NCI-H460 (cell line): ENCODE results near the gene IKZF4. TPM values are rescaled to one million over a fixed set of nuclear protein-coding genes. Genes with fewer than 3 reads are reported as not detected.
"Not testable (repeated sequence)": the region's sequence is repeated elsewhere in the genome, so short reads cannot be mapped to it uniquely, and the experiment has no call there.

ENCODE experiments used
- DNase-seq: peaks from one replicate; pipeline ENCODE4 v3.0.0-alpha.2; 2016; ENCODE audit warnings: low read depth; ENCODE audit errors: extremely low read depth
- total RNA-seq: library from RNA; depleted of rRNA; stranded (reverse); fragments of >200 nt; shearing (Covaris generic); gene quantifications from 2 replicates; pipeline ENCODE4 v1.2.3, GENCODE V29; 2014

Gene IKZF4
- total RNA-seq, 1 experiment from 2014 or later: 1.6 TPM

DNA sequence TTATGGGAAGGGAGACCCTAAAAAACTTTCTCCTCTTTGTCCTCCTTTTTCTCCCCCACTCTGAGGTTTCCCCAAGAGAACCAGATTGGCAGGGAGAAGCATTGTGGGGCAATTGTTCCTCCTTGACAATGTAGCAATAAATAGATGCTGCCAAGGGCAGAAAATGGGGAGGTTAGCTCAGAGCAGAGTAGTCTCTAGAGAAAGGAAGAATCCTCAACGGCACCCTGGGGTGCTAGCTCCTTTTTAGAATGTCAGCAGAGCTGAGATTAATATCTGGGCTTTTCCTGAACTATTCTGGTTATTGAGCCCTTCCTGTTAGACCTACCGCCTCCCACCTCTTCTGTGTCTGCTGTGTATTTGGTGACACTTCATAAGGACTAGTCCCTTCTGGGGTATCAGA is 16.3 kb downstream of the IKZF4 start:
- no peak for DNase-seq

DNA sequence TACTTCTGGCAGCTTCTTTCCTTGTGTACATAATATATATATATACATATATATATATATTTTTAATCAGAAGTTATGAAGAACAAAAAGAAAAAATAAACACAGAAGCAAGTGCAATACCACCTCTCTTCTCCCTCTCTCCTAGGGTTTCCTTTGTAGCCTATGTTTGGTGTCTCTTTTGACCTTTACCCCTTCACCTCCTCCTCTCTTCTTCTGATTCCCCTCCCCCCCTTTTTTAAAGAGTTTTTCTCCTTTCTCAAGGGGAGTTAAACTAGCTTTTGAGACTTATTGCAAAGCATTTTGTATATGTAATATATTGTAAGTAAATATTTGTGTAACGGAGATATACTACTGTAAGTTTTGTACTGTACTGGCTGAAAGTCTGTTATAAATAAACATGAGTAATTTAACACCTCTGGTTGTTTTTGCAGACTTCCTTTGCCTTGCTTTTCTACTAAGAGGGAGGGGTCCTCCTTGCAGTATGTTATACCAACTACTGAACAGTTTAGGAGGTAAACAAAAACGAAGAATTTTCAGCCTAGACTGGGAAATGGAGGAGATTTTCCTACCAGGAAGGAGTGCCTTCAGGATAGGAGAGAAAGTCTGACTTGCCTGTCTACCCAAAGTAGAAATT is 17.3 kb downstream of the IKZF4 start:
- no peak for DNase-seq

DNA sequence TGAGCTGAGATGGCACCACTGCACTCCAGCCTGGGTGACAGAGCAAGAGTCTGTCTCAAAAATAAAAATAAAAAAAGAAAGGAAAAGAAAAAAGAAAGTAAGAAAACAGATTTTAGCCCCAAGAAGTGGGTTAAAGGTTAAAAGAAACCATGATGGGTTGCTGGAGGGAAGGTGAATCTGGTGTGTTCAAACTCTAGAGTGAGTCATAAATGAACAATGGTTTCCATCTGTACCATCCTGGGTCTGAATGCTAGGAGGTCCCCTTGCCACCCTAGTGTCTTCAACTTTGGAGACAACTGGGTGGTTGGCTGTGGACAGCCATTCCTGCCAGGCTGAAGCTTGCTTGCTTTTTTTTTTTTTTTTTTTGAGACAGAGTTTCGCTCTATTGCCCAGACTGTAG is 19.3 kb downstream of the IKZF4 start:
- no peak for DNase-seq

DNA sequence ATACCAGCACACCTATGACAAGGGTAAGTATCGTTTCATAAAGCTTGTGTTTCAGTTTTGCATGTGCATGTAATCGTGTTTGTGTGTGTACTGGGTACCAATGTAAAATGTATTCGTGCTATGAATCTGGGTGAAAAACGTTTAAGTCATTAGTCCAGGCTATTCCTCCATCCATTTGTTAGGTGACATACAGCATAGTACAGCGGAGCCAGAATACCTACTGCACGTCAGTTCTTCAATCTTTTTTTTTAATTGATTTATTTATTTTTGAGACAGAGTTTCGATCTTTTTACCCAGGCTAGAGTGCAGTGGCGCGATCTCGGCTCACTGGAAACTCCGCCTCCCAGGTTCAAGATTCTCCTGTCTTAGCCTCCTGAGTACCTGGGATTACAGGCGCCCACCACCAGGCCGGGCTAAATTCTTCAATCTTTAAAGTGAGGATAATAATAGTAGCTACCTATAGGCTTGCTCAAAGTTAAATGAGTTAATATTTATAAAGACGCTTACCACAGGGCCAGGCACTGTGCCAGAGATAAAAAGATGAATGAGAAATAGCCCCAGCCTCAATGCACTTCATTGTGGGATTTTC is 20.2 kb downstream of the IKZF4 start:
- DNase-seq: no peak

DNA sequence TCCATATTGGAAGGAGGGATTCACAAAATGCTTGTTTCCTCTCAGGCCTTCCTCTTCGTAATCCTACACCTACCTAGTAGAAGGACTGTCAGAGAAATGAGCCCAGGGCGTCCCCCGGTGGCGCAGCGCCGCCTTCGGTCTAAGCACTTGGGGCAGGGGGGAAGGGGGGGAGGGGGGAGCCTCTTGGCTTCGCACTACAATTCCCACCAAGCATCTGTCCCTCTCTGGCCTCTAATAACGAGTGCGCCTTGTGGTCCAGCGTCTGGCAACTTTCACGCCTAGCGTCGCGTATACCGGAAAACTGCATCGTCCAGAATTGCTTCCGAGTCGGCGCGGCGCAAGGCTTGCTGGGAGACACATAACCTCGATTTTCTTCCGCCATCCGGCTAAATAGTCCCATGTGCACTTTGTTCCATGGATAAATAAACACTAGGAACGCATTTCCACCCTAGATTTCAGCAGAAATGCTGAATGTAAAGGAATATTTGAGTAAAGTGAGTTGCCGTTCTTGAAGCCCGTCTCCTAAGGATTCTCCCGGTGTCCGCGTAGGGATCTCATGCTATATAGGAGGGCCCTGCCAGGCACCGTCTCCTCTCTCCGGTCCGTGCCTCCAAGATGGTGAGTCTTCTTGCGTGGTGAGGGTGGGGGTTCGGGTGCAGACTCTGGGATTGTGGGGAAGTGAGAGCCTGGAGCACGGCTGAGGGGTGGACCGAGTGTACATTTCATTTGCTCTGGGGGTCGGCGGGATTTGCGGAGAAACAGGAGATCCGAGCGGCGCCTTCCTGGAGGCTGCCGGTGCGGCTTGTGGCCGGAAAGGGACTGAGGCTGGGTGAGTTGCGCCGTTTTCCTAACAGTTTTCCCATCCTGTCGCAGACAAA is 20.9 kb downstream of the IKZF4 start, which contains the start of gene RPS26:
Gene RPS26 (plus strand): TSS at position 367 of the 878 bp plus-strand sequence. CDS start 249 bp downstream, at position 616.
- peak; percentile 99 for DNase-seq

DNA sequence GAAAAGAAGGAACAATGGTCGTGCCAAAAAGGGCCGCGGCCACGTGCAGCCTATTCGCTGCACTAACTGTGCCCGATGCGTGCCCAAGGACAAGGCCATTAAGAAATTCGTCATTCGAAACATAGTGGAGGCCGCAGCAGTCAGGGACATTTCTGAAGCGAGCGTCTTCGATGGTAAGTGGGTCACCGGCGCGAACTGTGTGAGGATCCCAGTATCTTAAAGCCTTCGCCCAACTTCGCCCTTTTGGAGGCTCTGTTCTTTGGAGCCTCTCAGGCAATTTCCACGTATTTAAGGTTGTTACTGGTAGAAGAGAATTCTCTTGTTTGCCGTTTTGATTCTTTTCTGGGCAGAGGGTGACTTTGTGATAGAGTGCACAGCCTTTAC is 21.6 kb downstream of the IKZF4 start:
- DNase-seq: not testable (repeated sequence)

DNA sequence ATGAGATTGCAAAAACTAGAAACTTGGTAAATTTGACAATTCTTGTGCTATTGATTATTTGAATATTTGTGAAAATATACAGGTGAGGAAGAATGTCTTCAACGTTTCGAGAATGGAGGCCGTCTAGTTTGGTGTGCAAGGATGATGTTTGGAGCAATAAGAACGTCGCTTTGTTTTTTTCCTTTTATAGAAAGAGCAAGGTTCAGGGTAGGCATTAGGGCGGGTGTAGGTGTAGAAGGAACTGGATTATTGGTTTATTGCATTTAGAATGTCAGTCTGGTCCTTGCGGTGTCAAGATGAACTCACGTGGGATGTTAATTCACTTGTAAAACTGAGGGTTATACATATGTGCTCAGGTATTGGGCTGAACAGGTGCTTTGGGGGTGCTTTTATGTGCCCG is 22.0 kb downstream of the IKZF4 start:
- no peak for DNase-seq

DNA sequence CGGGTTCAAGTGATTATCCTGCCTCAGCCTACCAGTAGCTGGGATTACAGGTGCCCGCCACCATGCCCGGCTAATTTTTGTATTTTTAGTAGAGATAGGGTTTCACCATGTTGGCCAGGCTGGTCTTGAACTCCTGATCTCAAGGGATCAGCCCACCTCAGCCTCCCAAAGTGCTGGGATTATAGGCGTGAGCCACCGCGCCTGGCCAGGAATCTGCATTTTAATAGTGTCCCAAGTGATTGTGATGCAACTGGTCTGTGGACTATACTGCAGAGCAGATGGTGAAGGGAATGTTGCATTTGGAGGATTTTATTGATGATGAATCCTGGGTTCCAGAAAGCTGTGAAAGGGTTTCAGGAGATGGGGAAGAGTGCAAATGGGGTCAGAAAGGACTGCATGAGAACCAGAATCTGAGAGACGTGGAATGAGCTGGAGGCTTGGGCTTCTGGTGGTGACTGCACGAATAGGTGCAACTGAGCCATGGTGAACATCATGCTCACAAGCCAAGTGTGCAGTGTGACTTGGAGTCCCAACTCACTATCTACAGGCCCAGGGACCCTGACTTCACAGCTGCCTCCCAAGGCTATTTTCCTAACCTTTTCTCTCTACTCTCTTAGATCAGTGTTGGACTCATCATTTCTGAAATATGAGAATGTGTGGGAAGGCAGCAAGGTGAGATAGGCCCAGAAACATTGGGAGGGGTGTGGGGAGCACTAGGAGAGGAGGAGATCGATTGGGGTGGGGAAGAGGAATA is 25.4 kb downstream of the IKZF4 start:
- no peak for DNase-seq

DNA sequence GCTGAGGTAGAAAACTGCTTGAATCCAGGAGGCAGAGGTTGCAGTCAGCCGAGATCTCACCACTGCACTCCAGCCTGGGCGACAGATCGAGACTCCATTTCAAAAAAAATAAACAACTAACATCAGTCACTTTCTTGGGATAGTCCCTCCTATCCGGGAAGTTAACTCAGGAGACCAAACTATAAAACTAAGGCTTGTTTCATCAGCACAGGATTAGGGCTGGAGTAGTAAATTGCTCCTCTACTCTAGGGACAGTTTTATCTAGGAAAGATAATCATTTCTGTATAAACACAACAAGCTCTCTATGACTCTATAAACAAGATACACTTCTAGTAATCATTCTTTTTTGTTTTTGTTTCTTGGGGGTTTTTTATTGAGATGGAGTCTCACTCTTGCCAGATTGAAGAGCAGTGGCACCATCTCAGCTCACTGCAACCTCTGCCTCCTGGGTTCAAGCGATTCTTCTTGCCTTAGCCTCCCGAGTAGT is 32.6 kb downstream of the IKZF4 start:
- DNase-seq: no peak

DNA sequence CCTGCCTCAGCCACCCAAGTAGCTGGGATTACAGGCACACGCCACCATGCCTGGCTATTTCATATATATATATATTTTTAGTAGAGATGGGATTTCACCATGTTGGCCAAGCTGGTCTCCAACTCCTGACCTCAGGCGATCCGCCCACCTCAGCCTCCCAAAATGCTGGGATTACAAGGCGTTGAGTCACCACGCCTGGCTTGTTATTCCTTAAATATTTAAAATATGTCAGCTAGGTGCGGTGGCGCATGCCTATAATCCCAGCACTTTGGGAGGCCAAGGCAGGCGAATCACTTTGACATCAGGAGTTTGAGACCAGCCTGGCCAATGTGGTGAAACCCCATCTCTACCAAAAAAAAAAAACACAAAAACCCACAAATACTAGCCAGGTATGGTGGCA is 39.1 kb downstream of the IKZF4 start:
- DNase-seq: not testable (repeated sequence)

DNA sequence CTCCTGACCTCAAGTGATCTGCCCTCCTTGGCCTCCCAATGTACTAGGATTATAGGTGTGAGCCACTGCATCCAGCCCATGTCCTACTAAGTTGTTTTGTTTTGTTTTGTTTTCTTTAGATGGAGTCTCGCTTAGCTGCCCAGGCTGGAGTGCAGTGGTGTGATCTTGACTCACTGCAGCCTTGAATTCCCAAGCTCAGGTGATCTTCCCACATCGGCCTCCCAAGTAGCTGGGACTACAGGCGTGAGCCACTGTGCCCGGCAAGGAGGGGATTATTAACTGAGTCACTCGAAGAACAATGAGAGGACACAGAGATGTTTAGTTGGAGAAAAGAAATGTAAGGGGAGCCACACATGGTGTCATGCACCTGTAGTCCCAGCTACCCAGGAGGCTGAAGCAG is 41.1 kb downstream of the IKZF4 start:
- no peak for DNase-seq

DNA sequence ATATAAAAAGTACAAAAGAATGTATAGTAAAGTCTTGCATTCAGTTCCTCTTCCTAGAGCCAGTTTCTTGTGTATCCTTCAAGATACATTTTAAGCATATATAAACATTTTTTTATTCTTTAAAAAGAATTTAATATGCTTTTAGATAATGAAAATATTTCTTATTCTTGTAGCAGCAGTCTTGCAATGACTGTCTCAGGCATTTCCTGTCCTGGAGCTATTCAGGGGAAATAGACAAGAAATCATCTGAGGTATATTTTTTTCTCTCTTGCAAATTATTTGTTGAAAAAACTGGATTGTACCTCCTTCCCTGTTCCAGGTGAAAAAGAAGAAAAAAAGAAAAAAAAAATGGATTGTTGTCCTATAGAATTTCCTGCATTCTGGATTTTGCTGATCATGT is 42.2 kb downstream of the IKZF4 start:
- DNase-seq: no peak

DNA sequence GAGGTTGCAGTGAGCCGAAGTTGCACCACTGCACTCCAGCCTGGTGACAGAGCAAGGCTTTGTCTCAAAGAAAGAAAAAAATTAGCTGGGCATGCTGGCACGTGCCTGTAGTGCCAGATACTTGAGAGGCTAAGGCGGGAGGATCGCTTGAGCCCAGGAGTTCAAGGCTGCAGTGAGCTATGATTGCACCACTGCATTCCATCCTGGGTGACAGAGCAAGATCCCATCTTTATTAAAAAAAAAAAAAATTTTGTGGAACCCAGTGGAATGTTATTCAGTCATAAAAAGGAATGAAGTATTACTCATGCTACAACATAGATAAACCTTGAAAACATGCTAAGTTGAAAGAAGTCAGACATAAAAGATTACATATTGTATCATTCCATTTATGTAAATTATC is 50.8 kb downstream of the IKZF4 start:
- DNase-seq: no peak

DNA sequence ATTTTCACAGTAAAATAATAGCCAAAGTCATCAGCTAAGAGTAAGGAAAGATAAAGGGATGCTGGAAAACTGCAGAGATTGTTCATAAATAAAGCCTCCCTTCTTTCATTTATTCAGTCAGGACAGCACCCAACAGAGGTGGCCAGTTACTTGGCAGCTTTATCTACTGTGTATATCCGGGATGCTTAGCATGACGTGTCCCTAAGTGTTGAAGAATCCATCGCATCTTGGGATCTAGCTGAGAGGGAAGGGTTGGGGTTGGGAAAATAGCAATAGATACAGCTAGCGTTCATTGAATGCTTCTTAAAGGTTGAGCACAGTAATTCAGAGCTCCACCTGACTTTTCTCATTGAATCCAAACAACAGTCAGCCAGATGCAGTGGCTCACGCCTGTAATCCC is 53.6 kb downstream of the IKZF4 start:
- DNase-seq: no peak

DNA sequence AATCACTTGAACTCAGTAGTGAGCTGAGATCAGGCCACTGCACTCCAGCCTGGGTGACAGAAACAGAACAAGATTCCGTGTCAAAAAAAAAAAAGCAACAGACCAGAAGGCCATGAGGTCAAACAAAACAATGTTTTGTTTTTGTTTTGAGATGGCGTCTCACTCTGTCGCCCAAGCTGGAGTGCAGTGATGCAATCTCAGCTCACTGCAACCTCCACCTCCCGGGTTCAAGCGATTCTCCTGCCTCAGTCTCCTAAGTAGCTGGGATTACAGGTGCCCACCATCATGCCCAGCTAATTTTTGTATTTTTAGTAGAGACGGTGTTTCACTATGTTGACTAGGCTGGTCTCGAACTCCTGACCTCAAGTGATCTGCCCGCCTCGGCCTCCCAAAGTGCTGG is 57.1 kb downstream of the IKZF4 start:
- not testable (repeated sequence) for DNase-seq

DNA sequence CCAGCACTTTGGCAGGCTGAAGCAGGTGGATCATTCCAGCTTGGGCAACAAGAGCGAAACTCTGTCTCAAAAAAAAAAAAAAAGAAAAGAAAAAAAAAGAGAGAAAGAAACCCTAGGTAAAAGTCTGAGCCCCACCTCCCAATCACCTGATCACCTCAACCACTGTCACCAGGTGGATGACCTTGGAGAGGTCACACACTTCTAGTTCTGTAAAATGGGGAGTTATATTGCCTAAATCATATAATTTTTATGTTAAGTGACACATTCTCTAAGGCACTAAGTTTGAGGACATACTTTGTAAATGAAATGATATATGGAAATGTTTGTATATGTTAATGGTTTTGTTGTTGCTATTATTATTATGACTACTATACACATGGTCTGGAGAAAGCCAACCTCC is 57.6 kb downstream of the IKZF4 start:
- DNase-seq: no peak

DNA sequence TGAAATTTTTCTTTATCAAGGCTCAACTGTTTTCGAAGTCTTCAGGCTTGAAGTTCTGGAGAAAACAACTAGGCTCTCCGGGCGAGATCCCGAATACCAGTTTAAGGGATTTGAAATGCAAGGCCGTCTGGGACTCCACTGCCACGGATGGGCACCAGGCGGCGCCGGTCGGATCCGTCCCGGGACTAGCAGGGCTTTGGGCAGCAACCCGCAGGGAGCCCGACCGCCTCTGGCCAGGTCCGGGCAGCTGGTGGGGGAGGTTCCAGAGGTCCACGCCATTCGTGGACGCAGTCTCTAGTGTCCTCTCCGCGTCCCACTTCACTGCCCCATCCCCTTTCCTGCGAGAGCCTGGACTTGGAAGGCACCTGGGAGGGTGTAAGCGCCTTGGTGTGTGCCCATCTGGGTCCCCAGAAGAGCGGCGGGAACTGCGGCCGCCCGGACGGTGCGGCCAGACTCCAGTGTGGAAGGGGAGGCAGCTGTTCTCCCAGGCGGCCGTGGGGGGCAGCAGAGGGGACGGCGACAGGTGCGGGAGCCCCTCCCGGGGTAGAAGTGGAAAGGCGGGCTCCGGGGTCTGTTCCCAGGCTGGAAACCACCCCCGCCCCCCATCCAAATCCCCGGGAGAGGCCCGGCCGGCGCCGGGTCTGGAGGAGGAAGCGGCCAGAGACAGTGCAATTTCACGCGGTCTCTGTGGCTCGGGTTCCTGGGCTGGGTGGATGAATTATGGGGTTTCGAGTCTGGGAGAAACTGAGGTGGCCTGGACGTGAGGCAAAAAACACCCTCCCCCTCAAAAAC is 58.3 kb downstream of the IKZF4 start:
- peak; percentile 86 for DNase-seq

DNA sequence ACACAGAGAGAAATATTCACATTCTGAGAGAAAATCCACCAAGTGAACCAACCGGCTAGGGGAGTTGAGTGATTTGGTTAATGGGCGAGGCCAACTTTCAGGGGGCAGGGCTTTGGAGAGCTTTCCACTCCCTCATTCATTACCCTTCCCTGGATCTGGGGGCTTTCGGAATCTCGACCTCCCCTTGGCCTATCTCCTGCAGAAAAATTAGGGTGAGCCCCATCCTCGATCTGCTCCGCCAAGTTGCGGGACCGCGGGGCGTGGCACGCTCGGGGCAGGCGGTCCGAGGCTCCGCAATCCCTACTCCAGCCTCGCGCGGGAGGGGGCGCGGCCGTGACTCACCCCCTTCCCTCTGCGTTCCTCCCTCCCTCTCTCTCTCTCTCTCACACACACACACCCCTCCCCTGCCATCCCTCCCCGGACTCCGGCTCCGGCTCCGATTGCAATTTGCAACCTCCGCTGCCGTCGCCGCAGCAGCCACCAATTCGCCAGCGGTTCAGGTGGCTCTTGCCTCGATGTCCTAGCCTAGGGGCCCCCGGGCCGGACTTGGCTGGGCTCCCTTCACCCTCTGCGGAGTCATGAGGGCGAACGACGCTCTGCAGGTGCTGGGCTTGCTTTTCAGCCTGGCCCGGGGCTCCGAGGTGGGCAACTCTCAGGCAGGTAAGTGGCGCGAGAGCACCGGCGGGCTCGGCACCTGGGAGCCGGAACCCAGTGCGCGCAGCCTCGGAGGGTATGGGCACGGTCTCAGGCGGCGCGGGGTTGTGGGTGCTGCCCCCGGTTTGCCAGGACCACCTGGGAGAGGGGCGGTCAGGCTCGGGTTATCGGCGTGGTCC is 59.1 kb downstream of the IKZF4 start, which contains the start of gene ERBB3:
Gene ERBB3 (plus strand): TSS at position 443 of the 833 bp plus-strand sequence. CDS start 136 bp downstream, at position 579.
- peak; percentile 65 for DNase-seq

DNA sequence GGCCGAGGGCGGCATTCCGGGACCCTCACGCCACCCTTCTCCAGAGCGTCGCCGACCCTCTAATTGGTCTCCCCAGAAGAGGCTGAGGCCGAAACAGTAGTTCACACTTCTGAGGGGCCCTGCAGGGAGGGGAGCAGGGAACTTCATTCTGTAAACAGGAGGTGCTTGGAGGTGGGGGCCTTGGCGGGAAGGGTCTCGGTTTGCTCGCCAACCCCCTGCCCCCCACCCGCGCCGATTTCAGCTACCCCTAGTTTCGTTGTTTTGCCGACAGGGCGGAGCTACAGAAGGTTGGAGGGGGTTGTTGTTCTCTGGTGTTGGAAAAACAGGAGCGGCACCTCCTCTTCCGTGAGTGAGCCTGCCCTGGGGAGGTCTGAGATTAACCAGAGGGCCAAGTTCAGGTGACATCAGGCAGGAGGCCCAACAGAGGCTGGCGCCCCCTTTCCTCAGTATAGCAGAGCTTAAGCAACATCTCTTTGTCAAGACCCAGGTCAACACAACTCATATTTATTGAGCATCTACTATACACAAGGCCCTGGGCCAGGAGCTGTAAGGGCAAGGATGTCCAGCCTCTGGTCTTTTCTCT is 59.8 kb downstream of the IKZF4 start:
- DNase-seq: no peak
